GM21576 (cell line): ENCODE results near the gene ZNF497.
"Not testable (repeated sequence)": the region's sequence is repeated elsewhere in the genome, so short reads cannot be mapped to it uniquely, and the experiment has no call there.

Source experiments
- ATAC-seq: cut with Tn5 transposase; IDR thresholded peaks from one replicate; pipeline ENCODE4 v1.9.1; 2021; ENCODE audit warnings: mild to moderate bottlenecking, moderate library complexity; ENCODE audit not compliant: unreplicated experiment

ZNF497 gene

GRCh38 chr19:58394821-58395219, 32.3 kb upstream of the ZNF497 start:
- ATAC-seq, result no peak

GRCh38 chr19:58393725-58394033, 31.1 kb upstream of the ZNF497 start:
- ATAC-seq, result no peak

GRCh38 chr19:58392945-58393724, 30.6 kb upstream of the ZNF497 start:
- ATAC-seq, result no peak

- ATAC-seq, result no peak
These were observed 25.6 kb upstream of the ZNF497 start for GRCh38 chr19:58388175-58388526.

GRCh38 chr19:58387338-58388174, 25.0 kb upstream of the ZNF497 start:
- ATAC-seq, result no peak

GRCh38 chr19:58386576-58387337, 24.2 kb upstream of the ZNF497 start, which contains the start of gene RPS5:
Gene RPS5, plus strand, starts transcription at chr19:58387269. Its CDS starts 869 bp downstream, at chr19:58388138.
- peak; percentile 84 for ATAC-seq

- ATAC-seq, result peak; percentile 0
These were observed 23.5 kb upstream of the ZNF497 start for GRCh38 chr19:58385891-58386575.

- ATAC-seq, result no peak
These were observed 22.9 kb upstream of the ZNF497 start for GRCh38 chr19:58385313-58385890.

GRCh38 chr19:58382997-58383603, 20.5 kb upstream of the ZNF497 start:
- ATAC-seq, result no peak

- no peak for ATAC-seq
These were observed 19.1 kb upstream of the ZNF497 start for GRCh38 chr19:58381460-58382212.

- peak; percentile 79 for ATAC-seq
These were observed 18.3 kb upstream of the ZNF497 start, which contains the start of gene ZNF837 for GRCh38 chr19:58380662-58381459. Gene ZNF837, minus strand, starts transcription at chr19:58381030. Its CDS starts 11,698 bp downstream, at chr19:58369332.

GRCh38 chr19:58380037-58380661, 17.6 kb upstream of the ZNF497 start:
- ATAC-seq, result no peak

GRCh38 chr19:58379246-58379645, 16.7 kb upstream of the ZNF497 start:
- ATAC-seq, result no peak

- not testable (repeated sequence) for ATAC-seq
These were observed 14.2 kb upstream of the ZNF497 start for GRCh38 chr19:58376724-58377123.

GRCh38 chr19:58374200-58374599, 11.6 kb upstream of the ZNF497 start:
- ATAC-seq, result no peak

GRCh38 chr19:58372311-58373133, 10.0 kb upstream of the ZNF497 start:
- ATAC-seq, result no peak
